Posterior vena cava (tissue), 2 donors: ENCODE data around the gene FAM3D. TPM values are rescaled to one million over a fixed set of nuclear protein-coding genes. Genes with fewer than 3 reads are reported as not detected.

Experiments
- DNase-seq: peaks from one replicate; pipeline ENCODE4 v3.0.0-alpha.2; 2020; ENCODE audit warnings: low spot score
- intact Hi-C, 2 donors: fragments of 100-400 bp; cut with DNase I; formaldehyde crosslinking; loops; one replicate each; pipeline versions ENCODE4 v1.14.1 to v1.14.2; 2022 to 2023
- total RNA-seq, 2 donors: library from RNA; stranded (reverse); fragmentation: NEBNext Ultra II Directional; extraction: Animal tissue kit (Norgen Biotek cat#: 25700); gene quantifications; one replicate each; pipeline ENCODE4 v1.2.1, GENCODE V29; 2021
- donor health status: DM: yes; HTN: yes; CAD: no.
- donor health status: DM: yes; HTN: yes; CAD: no.

The FAM3D gene
- total RNA-seq, 2 donors from 2014 or later = not detected

DNA sequence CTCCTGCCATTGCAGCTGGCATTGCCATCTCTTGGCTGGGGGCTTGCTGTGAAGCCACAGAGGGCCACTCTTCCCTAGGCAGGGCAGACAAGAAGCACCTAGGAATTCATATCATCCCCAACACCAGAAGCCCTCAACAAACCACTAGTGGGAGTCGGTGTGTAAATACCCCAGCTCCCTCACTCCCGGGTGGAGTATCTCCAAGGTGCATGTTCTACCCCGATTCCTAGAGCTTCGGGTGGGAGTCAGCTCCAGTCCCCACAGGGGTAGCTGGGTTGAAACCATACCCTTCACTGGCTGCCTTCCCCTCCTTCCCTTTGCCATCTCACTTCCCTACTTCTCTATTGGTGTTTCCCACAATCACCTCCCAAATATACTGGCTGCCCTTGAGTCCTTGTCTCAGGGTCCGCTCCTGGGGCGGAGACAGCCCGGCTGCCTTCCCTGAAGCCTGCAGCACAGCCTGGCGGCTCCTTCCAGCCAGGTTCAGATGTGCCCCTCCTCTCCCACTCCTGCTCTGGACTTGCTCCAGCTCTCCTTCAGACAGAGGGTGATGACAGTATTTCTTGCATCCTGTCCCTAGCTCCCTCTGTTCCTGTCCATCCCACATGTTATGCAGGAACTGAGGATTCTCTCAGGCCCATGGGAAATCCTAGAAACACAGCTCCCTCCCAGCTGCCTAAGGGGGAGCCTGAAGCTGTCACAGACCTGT, 33.3 kb downstream of the FAM3D start:
- intact Hi-C loops = loop anchor here in 1 of 2 donors (10.0 kb wide), 1 partner anchor 69 kb away; no protein-coding TSS in a partner anchor
- no peak for DNase-seq

DNA sequence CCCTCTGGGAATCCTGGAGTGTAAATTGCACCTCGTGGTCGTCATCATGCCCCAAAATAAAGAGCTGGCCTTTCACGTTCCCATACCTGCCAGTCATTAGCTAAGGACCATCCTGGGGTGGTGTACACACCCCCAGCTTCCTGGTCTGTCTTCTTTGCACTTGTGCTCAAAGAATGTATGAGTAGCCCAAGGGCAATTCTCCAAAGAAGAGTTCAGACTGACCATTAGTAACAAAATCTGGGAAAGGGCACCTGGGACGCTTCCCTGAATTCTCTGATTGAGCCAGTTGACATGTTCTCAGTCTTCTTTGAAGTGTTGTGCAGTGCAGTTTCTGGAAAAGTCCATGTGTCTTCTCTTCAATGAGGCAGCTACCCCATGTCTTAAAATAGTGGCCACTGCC, 34.8 kb downstream of the FAM3D start:
- no peak for DNase-seq
- intact Hi-C loops = loop anchor here in 1 of 2 donors (1.0 to 10.0 kb wide), 2 partner anchors 51 to 67 kb away; no protein-coding TSS in a partner anchor

DNA sequence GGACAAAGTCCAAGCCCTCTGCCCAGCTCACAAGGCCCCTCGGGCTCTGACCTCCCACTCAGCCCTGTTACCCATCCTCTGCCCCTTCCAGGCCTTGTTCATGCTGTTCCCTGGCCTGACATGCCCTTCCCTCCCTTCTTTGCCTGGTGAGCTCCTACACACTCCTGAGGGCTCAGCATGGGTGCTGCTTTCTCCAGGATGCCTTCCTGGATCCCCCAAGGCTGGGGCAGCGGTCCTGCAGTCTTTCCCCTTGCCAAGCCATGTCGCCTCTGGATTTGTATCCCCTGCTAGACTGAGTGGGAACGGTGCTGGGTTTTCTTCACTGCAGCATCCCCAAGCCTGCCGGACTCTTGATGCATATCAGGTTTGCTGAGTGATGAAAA, 35.9 kb downstream of the FAM3D start:
- intact Hi-C loops = loop anchor here in 1 of 2 donors (10.0 kb wide), 1 partner anchor 66 kb away; no protein-coding TSS in a partner anchor
- no peak for DNase-seq

DNA sequence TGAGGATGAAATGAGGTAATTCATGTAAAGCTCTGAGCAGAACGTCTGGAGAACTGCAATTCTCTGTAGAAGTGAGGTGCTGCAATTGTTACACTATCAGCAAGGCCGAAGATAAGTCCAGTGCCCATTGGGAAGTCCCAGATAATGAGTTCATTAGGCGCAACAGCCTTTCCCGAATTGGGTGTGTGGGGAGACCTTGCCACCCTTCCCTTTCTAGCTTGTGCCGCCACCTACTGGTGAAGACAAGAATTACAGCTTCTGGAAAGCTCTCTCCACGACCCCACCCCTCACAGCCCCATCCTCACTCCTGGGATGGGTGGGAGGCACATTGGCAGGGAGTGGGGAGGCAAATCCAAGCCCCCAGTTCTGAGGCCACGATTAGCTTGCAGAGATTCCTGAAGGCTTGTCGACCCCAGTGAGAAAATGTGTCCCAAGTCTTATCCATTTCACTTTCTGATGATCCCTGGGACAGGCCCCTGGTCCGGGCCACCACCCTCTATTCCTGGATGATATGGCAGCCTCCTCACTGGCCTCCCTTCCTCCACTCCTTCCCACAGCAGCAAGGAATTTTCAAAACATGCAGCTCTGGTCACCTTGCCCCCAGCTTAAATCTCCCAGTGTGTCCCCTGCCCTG, 36.4 kb downstream of the FAM3D start:
- DNase-seq = no peak
- intact Hi-C loops = loop anchor here in 1 of 2 donors (10.0 kb wide), 1 partner anchor 65 kb away; no protein-coding TSS in a partner anchor

DNA sequence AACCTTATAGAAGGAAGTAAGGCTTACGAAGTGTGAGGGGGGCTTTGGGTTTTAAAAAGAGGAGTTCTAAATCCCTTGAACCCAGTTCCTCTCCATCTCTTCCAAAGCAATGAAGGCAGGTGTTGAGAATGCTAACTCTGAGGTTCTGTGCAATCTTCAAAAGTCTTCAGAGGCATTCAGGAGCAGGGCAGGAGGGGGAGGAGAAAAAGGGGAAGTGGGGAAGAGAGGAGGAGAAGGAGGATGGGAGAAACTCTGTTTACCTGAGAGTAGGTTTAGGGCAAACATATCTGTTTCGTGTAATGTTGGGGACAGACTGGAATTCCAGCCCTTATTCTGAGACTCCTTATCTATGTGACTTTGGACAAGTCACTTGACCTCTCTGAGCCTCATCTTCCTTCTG, 36.9 kb downstream of the FAM3D start:
- intact Hi-C loops = loop anchor here (5.0 to 10.0 kb wide), 2 partner anchors 62 to 65 kb away; no protein-coding TSS in a partner anchor
- DNase-seq = no peak

DNA sequence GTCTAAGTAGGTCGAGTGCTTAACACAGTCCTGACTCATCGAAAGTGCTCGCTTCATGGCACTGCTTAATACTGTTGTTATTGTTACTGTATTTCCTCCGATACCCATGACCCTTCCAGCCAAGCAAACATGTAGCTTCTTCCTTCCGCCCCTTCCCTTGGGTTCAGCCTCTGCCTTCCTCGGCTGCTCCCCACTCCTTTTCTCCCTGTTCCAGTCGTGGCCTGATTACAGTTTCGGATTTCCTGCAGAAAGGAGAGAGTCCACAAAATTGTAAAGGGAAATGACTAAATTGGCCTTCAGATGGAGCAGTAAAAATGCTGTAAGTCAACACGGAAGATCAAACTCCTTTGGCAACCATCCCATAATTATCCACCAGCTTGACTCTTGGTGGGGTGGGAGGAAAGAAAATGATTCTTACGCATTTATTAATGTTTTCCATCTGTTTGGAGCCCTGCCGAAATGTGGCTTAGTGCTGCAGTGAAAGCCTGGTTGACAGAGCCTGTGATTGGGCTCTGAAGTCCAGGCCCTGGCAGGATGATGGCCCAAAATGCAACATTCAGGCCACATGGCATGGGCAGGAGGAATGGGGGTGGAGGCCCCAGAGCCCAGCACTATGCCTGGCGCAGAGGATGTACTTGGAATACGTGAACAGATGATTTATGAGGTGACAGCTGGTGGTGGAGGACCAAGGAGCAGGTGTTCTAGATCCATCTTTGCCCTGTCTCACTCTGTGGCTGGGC, 37.6 kb downstream of the FAM3D start:
- peak; percentile 50 for DNase-seq
- intact Hi-C loops = loop anchor here in 1 of 2 donors (5.0 kb wide), 1 partner anchor 62 kb away; no protein-coding TSS in a partner anchor

DNA sequence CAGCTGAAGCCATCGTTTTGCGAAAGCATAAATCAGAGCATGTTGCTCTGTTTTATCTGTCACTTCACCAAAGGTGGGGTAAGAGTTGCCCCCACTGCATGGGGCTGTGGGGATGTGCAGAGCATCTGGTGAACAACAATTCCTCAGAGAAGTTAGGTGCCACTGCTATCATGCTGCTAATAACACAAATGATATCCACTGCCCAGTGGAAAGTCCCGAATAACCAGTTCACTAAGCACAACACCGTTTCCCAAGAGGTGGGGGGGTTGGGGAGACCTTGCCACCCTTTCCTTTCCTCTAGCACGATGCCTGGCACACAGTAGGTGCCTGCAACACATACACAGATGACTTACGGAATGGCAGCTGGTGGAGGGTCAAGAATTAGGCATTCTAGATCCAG, 38.6 kb downstream of the FAM3D start:
- intact Hi-C loops = loop anchor here in 1 of 2 donors (5.0 kb wide), 1 partner anchor 61 kb away; no protein-coding TSS in a partner anchor
- DNase-seq = peak; percentile 26

DNA sequence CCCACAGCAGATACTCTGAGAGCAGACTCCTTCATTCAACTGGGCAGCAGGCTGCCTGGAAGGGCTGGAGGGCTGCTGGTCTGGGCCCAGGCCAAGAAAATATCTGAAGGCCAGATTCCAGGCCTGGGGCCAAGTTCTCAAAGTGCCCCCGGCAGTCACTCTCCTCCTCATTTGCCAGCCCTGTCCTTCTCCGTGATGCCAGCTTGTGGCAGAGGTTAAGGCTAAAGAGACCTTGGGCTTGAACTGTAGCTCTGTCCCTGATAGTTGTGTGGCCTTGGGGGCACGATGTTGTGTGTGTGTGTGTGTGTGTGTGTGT, 39.0 kb downstream of the FAM3D start:
- peak; percentile 67 for DNase-seq
- intact Hi-C loops = loop anchor here in 1 of 2 donors (5.0 kb wide), 1 partner anchor 60 kb away; no protein-coding TSS in a partner anchor

DNA sequence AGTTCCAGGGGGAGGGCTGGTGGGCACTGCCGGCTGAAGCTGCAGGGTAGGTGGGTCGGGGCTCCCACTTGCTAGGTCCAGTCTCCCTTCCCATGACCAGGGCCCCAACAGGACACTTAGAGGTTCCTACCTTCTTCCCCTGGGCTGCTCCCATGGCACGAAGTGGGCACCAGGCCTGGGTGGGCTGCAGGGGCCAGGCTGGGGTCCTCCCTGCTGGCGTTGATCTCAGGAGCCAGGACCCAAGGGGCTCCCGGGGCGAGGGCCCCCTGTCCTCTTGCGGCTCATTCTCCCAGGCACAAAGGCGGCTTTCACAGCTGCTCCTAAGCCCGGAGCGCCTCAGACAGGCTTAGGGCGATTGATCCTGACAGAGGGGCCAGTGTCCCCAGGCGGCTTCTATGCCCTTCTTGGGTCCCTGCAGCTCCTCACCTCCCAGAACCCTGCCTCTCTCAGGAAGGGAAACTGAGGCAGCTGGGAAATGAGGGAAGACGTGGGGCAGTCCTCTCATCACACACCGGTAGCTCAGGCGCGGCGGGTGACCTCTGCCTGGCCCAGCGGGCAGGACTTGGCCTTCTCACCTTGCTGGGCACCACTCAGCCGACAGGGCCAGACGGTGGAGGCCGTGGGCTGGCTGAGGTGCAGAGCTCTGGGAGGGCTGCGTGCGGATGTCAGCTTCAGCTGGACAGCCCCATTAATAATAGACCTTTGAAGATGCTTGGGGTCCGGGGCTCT, 39.6 kb downstream of the FAM3D start:
- intact Hi-C loops = loop anchor here in 1 of 2 donors (5.0 kb wide), 1 partner anchor 60 kb away; no protein-coding TSS in a partner anchor
- DNase-seq = peak; percentile 71

DNA sequence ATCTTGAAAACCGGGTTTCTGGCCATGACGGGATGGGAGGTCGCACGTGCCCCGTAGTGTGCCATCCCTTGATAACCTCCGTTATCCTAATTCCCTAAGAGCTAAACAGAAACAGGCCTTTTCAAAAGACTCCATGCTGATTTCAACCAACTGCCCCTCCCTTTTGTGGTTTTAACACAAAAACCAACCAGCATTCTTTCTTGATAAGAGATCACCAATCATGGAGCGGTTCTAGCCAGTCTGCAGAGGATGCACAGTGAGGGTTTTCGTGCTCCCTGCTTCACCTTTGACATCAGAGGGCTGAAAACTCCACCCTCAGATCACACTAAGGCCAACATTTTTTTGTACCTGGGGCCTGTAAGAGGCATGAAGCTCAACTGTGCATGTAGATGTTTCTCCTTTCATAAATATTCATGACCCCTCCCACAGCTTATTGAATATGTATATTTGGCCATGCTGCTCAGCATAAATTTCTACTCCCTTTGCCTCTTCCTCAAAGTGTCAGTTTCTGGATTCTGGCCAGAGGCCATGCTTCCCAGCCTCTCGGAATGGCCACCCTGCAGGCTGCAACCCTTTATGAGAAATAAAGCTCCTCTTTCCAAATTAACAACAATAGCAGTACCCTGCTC, 41.3 kb downstream of the FAM3D start:
- intact Hi-C loops = loop anchor here in 1 of 2 donors (5.0 kb wide), 1 partner anchor 58 kb away; no protein-coding TSS in a partner anchor

DNA sequence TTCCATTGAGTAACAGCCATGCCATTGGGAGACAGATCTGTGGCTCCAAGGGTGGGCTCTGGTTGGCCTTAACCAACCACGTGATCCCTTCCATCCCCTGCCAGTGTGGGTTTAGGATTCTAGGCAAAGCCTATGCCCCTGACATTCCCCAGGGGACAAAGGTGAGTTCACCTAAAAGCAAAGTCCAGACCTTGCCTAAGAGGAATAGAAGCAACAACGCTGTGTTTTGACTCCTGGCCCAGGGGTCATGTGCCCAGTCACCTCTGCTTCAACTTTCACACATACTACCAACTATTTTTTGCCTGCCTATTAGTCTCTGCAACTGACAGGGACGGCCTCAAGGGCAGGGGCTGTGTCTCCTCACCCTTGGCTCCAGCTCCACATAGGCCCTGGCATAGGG, 42.0 kb downstream of the FAM3D start:
- intact Hi-C loops = no loop called here
- no peak for DNase-seq

More for the DNA sequence above, 41.3 kb downstream of the FAM3D start:
- no peak for DNase-seq

DNA sequence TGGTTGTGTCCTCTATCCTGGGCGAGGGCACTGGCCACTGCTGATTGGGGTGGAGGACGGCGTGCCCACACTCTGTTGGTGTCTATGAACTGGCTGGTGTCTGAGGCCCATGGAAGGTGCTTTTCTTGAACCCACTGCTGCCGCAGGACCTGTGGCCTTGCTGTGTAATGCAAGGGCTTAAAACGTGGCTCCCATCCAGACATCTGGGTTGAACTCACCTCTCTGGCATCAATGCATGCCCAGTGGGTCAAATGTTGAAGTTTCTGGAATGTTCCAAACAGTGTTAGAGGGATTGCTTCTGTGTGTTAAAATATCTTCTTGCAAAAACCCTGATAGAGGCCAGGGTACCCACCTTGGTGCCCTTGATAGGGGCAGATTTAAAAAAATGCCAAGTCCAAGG, 42.6 kb downstream of the FAM3D start:
- no peak for DNase-seq
- intact Hi-C loops = no loop called here

DNA sequence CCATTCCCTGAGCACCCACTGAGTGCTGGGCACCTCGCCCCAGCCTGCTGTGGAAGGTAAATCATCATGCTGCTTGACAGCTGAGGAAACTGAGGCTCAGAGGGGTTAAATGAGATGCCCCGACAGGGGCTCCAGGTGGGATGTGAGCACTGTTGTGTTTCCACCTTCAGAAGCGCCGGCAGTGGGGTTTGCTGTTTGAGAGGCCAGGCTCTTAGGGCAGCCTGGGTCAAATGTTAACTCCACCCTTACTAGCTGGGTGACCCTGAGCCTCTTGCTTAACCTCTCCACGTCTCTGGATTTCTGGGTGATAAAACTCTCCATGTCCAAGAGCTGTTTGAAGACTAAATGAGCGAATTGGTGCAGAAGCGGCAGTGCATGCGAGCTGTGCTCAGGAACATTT, 43.1 kb downstream of the FAM3D start:
- no peak for DNase-seq
- intact Hi-C loops = no loop called here

DNA sequence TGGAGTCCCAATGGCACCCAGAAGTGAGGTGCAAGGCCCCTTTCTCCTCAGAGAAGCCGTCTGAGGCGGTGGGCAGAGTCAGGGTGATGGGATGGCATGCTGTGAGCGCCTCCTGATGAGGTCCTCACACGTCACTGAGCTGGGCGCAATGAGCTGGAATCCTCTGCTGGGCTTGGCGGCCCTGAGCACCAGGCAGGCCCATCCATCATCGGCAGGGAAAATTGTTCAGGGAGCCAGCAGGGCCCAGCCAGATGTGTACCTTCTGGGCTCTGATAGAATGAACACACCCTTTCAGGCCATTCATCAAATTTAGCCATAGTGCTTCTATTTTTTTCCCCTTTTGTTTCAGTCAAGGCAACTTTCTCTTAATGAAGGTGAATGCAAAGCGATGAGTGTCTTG, 43.7 kb downstream of the FAM3D start:
- DNase-seq = no peak
- intact Hi-C loops = no loop called here

DNA sequence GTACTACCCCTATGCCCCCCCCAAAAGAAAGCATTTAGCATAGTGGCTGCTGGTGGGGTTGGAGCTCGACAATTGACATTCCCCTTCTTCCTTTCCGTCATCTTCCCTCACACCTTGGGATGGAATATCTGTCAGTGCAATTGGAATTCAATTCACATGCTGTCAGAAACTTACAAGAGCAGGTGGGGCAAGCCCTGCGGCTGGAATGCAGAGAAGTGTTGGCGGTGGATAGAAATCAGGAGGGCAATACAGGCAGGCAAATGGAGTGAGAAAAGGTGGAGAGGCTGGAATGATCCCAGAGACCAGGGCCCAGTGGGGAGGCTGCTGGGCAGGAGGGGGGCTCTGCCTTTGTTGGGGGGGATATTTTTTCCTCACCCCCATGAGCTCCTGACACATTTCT, 44.1 kb downstream of the FAM3D start:
- DNase-seq = no peak
- intact Hi-C loops = no loop called here

DNA sequence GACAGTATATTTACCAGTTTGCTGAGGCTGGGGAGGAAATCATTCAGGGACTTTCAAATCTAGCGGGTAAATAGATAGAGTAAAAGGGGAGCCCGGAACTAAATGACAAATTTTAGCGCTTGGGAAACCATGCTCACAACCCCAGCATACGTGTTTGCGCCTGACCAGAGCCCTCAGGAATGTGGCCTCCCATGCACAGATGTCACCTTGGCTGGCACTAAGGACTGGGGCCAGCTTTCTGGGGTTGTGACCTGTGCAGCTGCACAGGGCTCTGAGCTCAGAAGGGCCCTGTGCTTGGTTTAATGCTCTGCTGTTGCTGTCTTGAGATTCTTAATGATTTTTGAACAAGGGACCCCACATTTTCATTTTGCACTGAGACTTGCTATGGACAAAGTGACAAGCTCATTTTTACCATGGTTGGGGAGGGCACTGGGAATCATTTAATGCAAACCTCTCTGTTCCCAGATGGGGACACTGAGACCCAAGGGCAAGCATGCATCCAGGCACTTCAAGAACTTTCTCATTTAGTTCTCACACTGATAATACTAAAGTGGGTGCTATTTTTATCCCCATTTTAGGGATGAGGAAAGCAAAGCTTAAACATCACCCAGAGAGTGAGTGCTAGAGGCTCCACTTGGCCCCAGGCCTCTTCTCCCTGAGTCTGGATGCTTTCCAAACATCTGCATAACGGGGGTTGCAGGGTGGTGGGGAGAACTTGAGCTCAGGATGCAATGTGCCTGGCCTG, 45.3 kb downstream of the FAM3D start:
- DNase-seq = no peak
- intact Hi-C loops = no loop called here

DNA sequence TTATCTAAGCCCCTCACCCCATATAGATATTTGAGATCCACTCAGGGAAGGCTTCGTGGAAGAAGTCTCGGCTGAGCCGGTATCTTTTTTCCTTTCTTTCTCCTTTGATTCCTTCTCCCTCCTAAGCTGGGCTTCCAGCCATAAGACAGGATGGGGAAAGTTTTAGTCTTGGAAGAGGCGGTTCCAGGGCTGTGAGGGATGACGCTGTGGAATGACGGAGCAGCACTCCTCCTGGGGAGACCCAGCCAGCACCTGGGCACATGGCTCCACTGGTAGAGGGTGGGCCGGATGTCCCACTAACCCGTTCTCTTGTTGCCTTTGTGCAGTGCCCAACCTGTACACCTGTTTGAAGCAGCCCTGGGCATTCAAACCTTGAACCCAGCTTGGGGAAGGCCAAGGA, 46.2 kb downstream of the FAM3D start:
- DNase-seq = no peak
- intact Hi-C loops = no loop called here

DNA sequence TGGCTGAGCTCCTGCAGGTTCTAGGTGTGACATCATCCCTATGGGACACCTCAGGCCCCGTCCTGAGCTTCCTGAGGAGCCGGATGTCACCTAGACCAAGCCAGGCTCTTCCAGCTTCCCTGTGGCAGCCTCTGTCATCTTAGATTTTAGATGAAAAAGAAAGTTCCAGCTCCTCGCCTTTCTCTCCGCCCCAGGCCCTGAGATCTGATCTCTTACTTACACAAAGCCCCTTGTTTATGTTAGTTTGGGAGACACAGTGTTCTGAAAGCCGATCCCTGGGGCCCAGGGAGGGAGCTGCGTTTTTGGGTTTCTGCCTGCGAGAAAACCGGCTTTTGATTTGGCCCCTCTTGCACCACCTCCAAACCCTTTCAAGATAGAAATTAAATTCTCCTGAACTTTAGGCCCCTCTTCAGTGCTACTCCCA, 49.2 kb downstream of the FAM3D start:
- intact Hi-C loops = no loop called here
- no peak for DNase-seq
